ENCODE results near the gene FBXO41. TPM values are rescaled to one million over a fixed set of nuclear protein-coding genes. Genes with fewer than 3 reads are reported as not detected.

FBXO41 gene
- total RNA-seq, 2 donors from 2014 or later, result 2.4 to 2.5 TPM

GRCh38 chr2:73239776-73240175, 44.5 kb downstream of the FBXO41 start:
- H3K9me3 ChIP-seq, result no peaks in the 10 kb centered on the region
- H3K36me3 ChIP-seq, result peaks cover 19% of the 10 kb centered on the region
- H3K4me3 ChIP-seq, result no peak overlapping the region
- no peak for TF ChIP-seq CTCF (IDR thresholded peaks at IDR 0.05)
- no peak for DNase-seq
- no peaks in the 10 kb centered on the region for H3K4me1 ChIP-seq
- no peaks in the 10 kb centered on the region for H3K27me3 ChIP-seq
- no peak overlapping the region for H3K9ac ChIP-seq (ENCODE audit: low read depth in 2 of 2, low read length in 2 of 2)
- intact Hi-C loops (cut with DNase I), result no loop called here
- no peak overlapping the region for H3K27ac ChIP-seq

GRCh38 chr2:73238976-73239375, 45.3 kb downstream of the FBXO41 start:
- no peaks in the 10 kb centered on the region for H3K4me1 ChIP-seq
- peaks cover 11% of the 10 kb centered on the region for H3K36me3 ChIP-seq
- no peak for TF ChIP-seq CTCF (IDR thresholded peaks at IDR 0.05)

GRCh38 chr2:73238149-73238548, 46.1 kb downstream of the FBXO41 start:
- H3K27me3 ChIP-seq, result no peaks in the 10 kb centered on the region
- no peak overlapping the region for H3K9ac ChIP-seq (ENCODE audit: low read depth in 2 of 2, low read length in 2 of 2)
- H3K36me3 ChIP-seq, result peaks cover 7% of the 10 kb centered on the region
- H3K9me3 ChIP-seq, result no peaks in the 10 kb centered on the region
- no peak for TF ChIP-seq CTCF (IDR thresholded peaks at IDR 0.05)
- intact Hi-C loops (cut with DNase I), result no loop called here
- DNase-seq, result no peak
- no peak overlapping the region for H3K4me3 ChIP-seq
- H3K4me1 ChIP-seq, result no peaks in the 10 kb centered on the region
- H3K27ac ChIP-seq, result no peak overlapping the region

More at GRCh38 chr2:73238976-73239375, 45.3 kb downstream of the FBXO41 start:
- DNase-seq, result no peak
- Histone ChIP-seq H3K27me3 (no peaks in the 10 kb centered on the region), H3K9ac (ENCODE audit: low read depth in 2 of 2, low read length in 2 of 2) (no peak overlapping the region), H3K27ac (no peak overlapping the region), H3K4me3 (no peak overlapping the region), H3K9me3 (no peaks in the 10 kb centered on the region)
- intact Hi-C loops (cut with DNase I), result no loop called here

- no peak for TF ChIP-seq CTCF (IDR thresholded peaks at IDR 0.05)
These were observed 47.1 kb downstream of the FBXO41 start for GRCh38 chr2:73237168-73237567.

GRCh38 chr2:73235315-73236028, 48.8 kb downstream of the FBXO41 start:
- no peak for TF ChIP-seq CTCF (IDR thresholded peaks at IDR 0.05)
- no peaks in the 10 kb centered on the region for H3K36me3 ChIP-seq
- H3K27me3 ChIP-seq, result no peaks in the 10 kb centered on the region
- no peaks in the 10 kb centered on the region for H3K9me3 ChIP-seq
- no peak overlapping the region for H3K27ac ChIP-seq
- no peaks in the 10 kb centered on the region for H3K4me1 ChIP-seq
- intact Hi-C loops (cut with DNase I), result no loop called here
- peak overlapping the region; percentile 82 to 99 for H3K9ac ChIP-seq (ENCODE audit: low read depth in 2 of 2, low read length in 2 of 2)
- peak overlapping the region; percentile 76 for H3K4me3 ChIP-seq
- no peak for DNase-seq

More at GRCh38 chr2:73237168-73237567, 47.1 kb downstream of the FBXO41 start:
- H3K27me3 ChIP-seq, result no peaks in the 10 kb centered on the region
- no peaks in the 10 kb centered on the region for H3K9me3 ChIP-seq
- no peaks in the 10 kb centered on the region for H3K4me1 ChIP-seq
- no peak overlapping the region for H3K9ac ChIP-seq (ENCODE audit: low read depth in 2 of 2, low read length in 2 of 2)
- no peak overlapping the region for H3K4me3 ChIP-seq
- no peaks in the 10 kb centered on the region for H3K36me3 ChIP-seq
- no peak overlapping the region for H3K27ac ChIP-seq
- intact Hi-C loops (cut with DNase I), result no loop called here
- DNase-seq, result no peak
